ENCODE results near the gene SNTN.

The SNTN gene

DNA sequence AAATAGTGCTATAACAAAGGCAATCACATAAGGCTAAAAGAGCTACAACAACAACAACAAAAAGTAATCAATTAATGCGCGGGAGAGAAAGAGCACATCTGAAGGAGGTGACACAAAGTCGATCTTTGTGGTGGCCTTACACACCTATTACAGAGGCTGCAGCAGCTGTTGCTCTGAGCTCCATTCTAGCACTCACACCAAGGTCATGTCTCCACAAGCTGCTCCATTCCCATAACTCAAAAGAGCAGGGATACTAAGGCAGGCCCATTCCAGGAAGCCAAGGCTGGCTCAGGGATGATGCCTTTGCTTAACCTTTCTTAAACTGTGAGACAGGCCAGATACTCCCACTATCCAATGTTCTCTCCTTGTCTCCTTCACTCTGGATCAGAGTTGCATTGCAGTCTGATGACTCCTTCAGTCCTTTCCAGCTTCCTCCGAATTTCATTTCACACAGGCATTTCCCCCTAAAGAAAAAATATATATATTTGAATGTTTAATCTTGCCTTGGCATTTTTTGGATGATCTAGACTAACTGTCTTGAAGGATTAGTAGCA, 52.7 kb downstream of the SNTN start:
- Histone ChIP-seq H3K27me3 (no peaks in the 10 kb centered on the region), H3K9me3 (no peaks in the 10 kb centered on the region), H3K4me2 (no peak overlapping the region), H3K4me3 (no peak overlapping the region), H3K4me1 (no peaks in the 10 kb centered on the region), H3K9ac (no peak overlapping the region), H3K36me3 (no peaks in the 10 kb centered on the region), H3K27ac (no peak overlapping the region), H4K20me1 (no peaks in the 10 kb centered on the region)
- TF ChIP-seq Cebpa-rat (IDR thresholded peaks at IDR 0.05), result no peak

GRCh38 chr3:63706321-63707085, 54.0 kb downstream of the SNTN start:
- Histone ChIP-seq H3K4me1 (no peaks in the 10 kb centered on the region), H4K20me1 (no peaks in the 10 kb centered on the region), H3K9me3 (no peaks in the 10 kb centered on the region), H3K4me3 (no peak overlapping the region), H3K9ac (no peak overlapping the region), H3K36me3 (no peaks in the 10 kb centered on the region), H3K27me3 (no peaks in the 10 kb centered on the region), H3K27ac (no peak overlapping the region), H3K4me2 (no peak overlapping the region)
- TF ChIP-seq Cebpa-rat (IDR thresholded peaks at IDR 0.05), result no peak

- Histone ChIP-seq H3K27ac (no peak overlapping the region), H3K9me3 (no peaks in the 10 kb centered on the region), H3K27me3 (no peaks in the 10 kb centered on the region), H3K4me3 (no peak overlapping the region), H3K4me1 (no peaks in the 10 kb centered on the region), H3K9ac (no peak overlapping the region), H4K20me1 (no peaks in the 10 kb centered on the region), H3K4me2 (no peak overlapping the region), H3K36me3 (no peaks in the 10 kb centered on the region)
- no peak for TF ChIP-seq Cebpa-rat (IDR thresholded peaks at IDR 0.05)
These were observed 55.3 kb downstream of the SNTN start for GRCh38 chr3:63707731-63708130.

- Histone ChIP-seq H3K4me1 (no peaks in the 10 kb centered on the region), H3K9ac (no peak overlapping the region), H4K20me1 (no peaks in the 10 kb centered on the region), H3K9me3 (no peaks in the 10 kb centered on the region), H3K36me3 (no peaks in the 10 kb centered on the region), H3K27ac (no peak overlapping the region), H3K27me3 (no peaks in the 10 kb centered on the region), H3K4me2 (no peak overlapping the region), H3K4me3 (no peak overlapping the region)
- no peak for TF ChIP-seq Cebpa-rat (IDR thresholded peaks at IDR 0.05)
These were observed 57.1 kb downstream of the SNTN start for GRCh38 chr3:63709576-63709975.

All from BLaER1 (cell line).